Liver (tissue), 9 donors: Measurements from ENCODE around the gene DOCK6. TPM values are rescaled to one million over a fixed set of nuclear protein-coding genes. Genes with fewer than 3 reads are reported as not detected.

ENCODE experiments used
- DNase-seq: peaks from one replicate; pipeline ENCODE4 v3.0.0-alpha.2; 2017; ENCODE audit warnings: low spot score
- H3K27ac ChIP-seq, 2 donors: one replicate each; pipeline ENCODE4 v1.7.0; 2013; ENCODE audit warnings: inconsistent platforms in 2 of 2, low read length in 2 of 2, control low read depth in 1 of 2, low read depth in 1 of 2, mild to moderate bottlenecking in 1 of 2
- H3K27me3 ChIP-seq, 4 donors: one replicate each; pipeline versions ENCODE4 v1.6.1 to v1.7.0; 2013; ENCODE audit warnings: low read length in 3 of 4, inconsistent platforms in 1 of 4, mild to moderate bottlenecking in 1 of 4, moderate library complexity in 1 of 4; ENCODE audit not compliant: control insufficient read depth in 4 of 4, insufficient read depth in 4 of 4
- H3K36me3 ChIP-seq, 4 donors: one replicate each; pipeline versions ENCODE4 v1.6.1 to v1.7.0; 2013; ENCODE audit warnings: low read length in 3 of 4, mild to moderate bottlenecking in 3 of 4, low read depth in 1 of 4, moderate library complexity in 1 of 4; ENCODE audit not compliant: control insufficient read depth in 4 of 4, insufficient read depth in 3 of 4
- H3K4me1 ChIP-seq, 4 donors: one replicate each; pipeline versions ENCODE4 v1.6.1 to v1.7.0; 2013; ENCODE audit warnings: low read length in 3 of 4, mild to moderate bottlenecking in 3 of 4, moderate library complexity in 1 of 4; ENCODE audit not compliant: control insufficient read depth in 4 of 4, insufficient read depth in 4 of 4
- H3K4me3 ChIP-seq, 3 donors: one replicate each; pipeline versions ENCODE4 v1.6.1 to v1.7.0; 2013; ENCODE audit warnings: low read length in 3 of 3, control low read depth in 1 of 3, low read depth in 1 of 3, mild to moderate bottlenecking in 1 of 3
- H3K9ac ChIP-seq, 2 donors: one replicate each; pipeline ENCODE4 v1.7.0; 2013; ENCODE audit warnings: low read length in 2 of 2, mild to moderate bottlenecking in 2 of 2, moderate library complexity in 2 of 2, control low read depth in 1 of 2, low read depth in 1 of 2
- H3K9me3 ChIP-seq, 4 donors: one replicate each; pipeline versions ENCODE4 v1.6.1 to v1.7.0; 2013; ENCODE audit warnings: low read length in 3 of 4; ENCODE audit not compliant: control insufficient read depth in 4 of 4
- ATF3 ChIP-seq: IDR thresholded peaks from 2 replicates; pipeline ENCODE4 v1.6.1; 2016; ENCODE audit warnings: antibody characterized with exemption
- GABPA ChIP-seq, 2 donors: IDR thresholded peaks in 1 of 2; conservative IDR thresholded peaks in 1 of 2; 2 replicates each; pipeline ENCODE4 v1.6.1; 2016; ENCODE audit warnings: antibody characterized with exemption in 2 of 2, mild to moderate bottlenecking in 1 of 2, moderate library complexity in 1 of 2
- HNF4A ChIP-seq, 2 donors: conservative IDR thresholded peaks; 2 replicates each; pipeline ENCODE4 v1.6.1; 2016; ENCODE audit warnings: antibody characterized with exemption in 2 of 2, mild to moderate bottlenecking in 2 of 2
- NR2F2 ChIP-seq: IDR thresholded peaks from 2 replicates; pipeline ENCODE4 v1.6.1; 2016; ENCODE audit warnings: antibody characterized with exemption
- RAD21 ChIP-seq, 2 donors: IDR thresholded peaks; 2 replicates each; pipeline ENCODE4 v1.6.1; 2016; ENCODE audit warnings: antibody characterized with exemption in 2 of 2, mild to moderate bottlenecking in 2 of 2
- SP1 ChIP-seq: IDR thresholded peaks from 2 replicates; pipeline ENCODE4 v1.6.1; 2018; ENCODE audit warnings: antibody characterized with exemption, mild to moderate bottlenecking
- TAF1 ChIP-seq: conservative IDR thresholded peaks from 2 replicates; pipeline ENCODE4 v1.6.1; 2016; ENCODE audit warnings: antibody characterized with exemption, mild to moderate bottlenecking
- YY1 ChIP-seq: IDR thresholded peaks from 2 replicates; pipeline ENCODE4 v1.6.1; 2016; ENCODE audit warnings: antibody characterized with exemption, mild to moderate bottlenecking
- WGBS: extraction: QIAGEN DNeasy Blood & Tissue Kit; methylation state at CpG from one replicate; pipeline ENCODE4 v1.1.7; 2013; 5-methylcytosine and 5-hydroxymethylcytosine counted together
- polyA plus RNA-seq, 2 donors: library from polyadenylated mRNA; stranded (reverse) in 1 of 2; unstranded in 1 of 2; fragments of 200-250 nt in 1 of 2; fragments of >200 nt in 1 of 2; fragmentation: Nextera tagmentation in 1 of 2; extraction: Ambion mirVana in 1 of 2; gene quantifications; one replicate each; pipeline versions ENCODE4 v1.2.1 to v1.2.3, GENCODE V29; 2013 to 2015
- total RNA-seq, 2 donors: library from RNA; depleted of rRNA; stranded (reverse); fragments of >200 nt; gene quantifications; one replicate each; pipeline ENCODE4 v1.2.3, GENCODE V29; 2014
- TF ChIP-seq, protein P1 (sequence below): IDR thresholded peaks from 2 replicates; pipeline ENCODE4 v1.6.1; 2016; ENCODE audit warnings: antibody characterized with exemption, mild to moderate bottlenecking
- TF ChIP-seq, protein P2 (sequence below): fragments of 150-350 bp; IDR thresholded peaks from 2 replicates; pipeline ENCODE4 v1.5.1; 2017; ENCODE audit warnings: improper control_type of control experiment, low read depth, low read length; ENCODE audit not compliant: missing input control
- donor health status: healthy.
- donor health status: healthy.
- donor health status: healthy.
- donor health status: healthy.
- donor health status: healthy.

Gene DOCK6
- total and polyA plus RNA-seq, 4 donors: 4.9 to 15.8 (median 13.7) TPM

GRCh38 chr19:11290256-11290655, 27.9 kb upstream of the DOCK6 start (continued):
- TF ChIP-seq, protein P1, sequence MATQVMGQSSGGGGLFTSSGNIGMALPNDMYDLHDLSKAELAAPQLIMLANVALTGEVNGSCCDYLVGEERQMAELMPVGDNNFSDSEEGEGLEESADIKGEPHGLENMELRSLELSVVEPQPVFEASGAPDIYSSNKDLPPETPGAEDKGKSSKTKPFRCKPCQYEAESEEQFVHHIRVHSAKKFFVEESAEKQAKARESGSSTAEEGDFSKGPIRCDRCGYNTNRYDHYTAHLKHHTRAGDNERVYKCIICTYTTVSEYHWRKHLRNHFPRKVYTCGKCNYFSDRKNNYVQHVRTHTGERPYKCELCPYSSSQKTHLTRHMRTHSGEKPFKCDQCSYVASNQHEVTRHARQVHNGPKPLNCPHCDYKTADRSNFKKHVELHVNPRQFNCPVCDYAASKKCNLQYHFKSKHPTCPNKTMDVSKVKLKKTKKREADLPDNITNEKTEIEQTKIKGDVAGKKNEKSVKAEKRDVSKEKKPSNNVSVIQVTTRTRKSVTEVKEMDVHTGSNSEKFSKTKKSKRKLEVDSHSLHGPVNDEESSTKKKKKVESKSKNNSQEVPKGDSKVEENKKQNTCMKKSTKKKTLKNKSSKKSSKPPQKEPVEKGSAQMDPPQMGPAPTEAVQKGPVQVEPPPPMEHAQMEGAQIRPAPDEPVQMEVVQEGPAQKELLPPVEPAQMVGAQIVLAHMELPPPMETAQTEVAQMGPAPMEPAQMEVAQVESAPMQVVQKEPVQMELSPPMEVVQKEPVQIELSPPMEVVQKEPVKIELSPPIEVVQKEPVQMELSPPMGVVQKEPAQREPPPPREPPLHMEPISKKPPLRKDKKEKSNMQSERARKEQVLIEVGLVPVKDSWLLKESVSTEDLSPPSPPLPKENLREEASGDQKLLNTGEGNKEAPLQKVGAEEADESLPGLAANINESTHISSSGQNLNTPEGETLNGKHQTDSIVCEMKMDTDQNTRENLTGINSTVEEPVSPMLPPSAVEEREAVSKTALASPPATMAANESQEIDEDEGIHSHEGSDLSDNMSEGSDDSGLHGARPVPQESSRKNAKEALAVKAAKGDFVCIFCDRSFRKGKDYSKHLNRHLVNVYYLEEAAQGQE: no peak
- no peak for TF ChIP-seq TAF1
- TF ChIP-seq SP1: no peak
- no peak for TF ChIP-seq HNF4A (conservative IDR thresholded peaks at IDR 0.05)
- no peak for TF ChIP-seq GABPA (IDR thresholded peaks at IDR 0.05 in 1 of 2, conservative IDR thresholded peaks at IDR 0.05 in 1 of 2)

GRCh38 chr19:11288349-11288748, 26.0 kb upstream of the DOCK6 start:
- peaks cover 0 to 1% (median under 1%) of the 10 kb centered on the region in 4 donors for H3K4me1 ChIP-seq
- H3K36me3 ChIP-seq: no peaks in the 10 kb centered on the region
- no peaks in the 10 kb centered on the region for H3K9me3 ChIP-seq
- WGBS: 80% methylated on average over 7 of the region's 7 CpGs
- no peak for TF ChIP-seq HNF4A (conservative IDR thresholded peaks at IDR 0.05)
- peak; percentile 44 to 68 for TF ChIP-seq RAD21 (IDR thresholded peaks at IDR 0.05)
- TF ChIP-seq, protein P2, sequence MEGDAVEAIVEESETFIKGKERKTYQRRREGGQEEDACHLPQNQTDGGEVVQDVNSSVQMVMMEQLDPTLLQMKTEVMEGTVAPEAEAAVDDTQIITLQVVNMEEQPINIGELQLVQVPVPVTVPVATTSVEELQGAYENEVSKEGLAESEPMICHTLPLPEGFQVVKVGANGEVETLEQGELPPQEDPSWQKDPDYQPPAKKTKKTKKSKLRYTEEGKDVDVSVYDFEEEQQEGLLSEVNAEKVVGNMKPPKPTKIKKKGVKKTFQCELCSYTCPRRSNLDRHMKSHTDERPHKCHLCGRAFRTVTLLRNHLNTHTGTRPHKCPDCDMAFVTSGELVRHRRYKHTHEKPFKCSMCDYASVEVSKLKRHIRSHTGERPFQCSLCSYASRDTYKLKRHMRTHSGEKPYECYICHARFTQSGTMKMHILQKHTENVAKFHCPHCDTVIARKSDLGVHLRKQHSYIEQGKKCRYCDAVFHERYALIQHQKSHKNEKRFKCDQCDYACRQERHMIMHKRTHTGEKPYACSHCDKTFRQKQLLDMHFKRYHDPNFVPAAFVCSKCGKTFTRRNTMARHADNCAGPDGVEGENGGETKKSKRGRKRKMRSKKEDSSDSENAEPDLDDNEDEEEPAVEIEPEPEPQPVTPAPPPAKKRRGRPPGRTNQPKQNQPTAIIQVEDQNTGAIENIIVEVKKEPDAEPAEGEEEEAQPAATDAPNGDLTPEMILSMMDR: peak; percentile 44
- no peak for TF ChIP-seq YY1
- no peak for TF ChIP-seq ATF3
- H3K27me3 ChIP-seq: no peaks in the 10 kb centered on the region
- DNase-seq: no peak
- H3K27ac ChIP-seq: no peak overlapping the region
- H3K9ac ChIP-seq: no peak overlapping the region
- H3K4me3 ChIP-seq: no peak overlapping the region

DNA sequence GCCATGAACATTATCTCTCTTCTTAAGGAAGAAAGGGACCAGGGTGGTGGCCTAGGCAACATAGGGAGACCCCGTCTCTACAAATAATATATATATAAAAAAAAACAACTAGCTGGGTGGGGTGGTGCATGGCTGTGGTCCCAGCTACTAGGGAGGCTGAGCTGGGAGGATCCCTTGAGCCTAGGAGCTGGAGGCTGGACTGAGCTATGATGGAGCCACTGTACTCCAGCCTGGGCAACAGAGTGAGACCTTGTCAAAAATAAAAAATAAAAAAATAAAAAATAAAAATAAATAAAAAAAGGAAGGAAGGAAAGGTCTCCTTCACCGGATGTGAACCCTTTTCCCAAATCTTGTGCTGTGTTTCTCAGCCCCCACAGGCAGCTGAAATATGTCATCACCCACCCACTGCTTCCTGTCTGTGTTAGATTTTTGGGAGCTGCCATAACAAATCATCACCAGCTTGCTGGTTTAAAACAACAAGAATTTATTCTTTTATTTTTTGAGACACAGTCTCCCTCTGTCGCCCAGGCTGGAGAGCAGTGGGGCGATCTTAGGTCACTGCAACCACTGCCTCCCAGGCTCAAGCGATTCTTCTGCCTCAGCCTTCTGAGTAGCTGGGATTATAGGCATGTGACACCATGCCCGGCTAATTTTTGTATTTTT, 24.1 kb upstream of the DOCK6 start:
- Histone ChIP-seq H3K27ac (no peak overlapping the region), H3K4me3 (no peak overlapping the region), H3K9me3 (no peaks in the 10 kb centered on the region), H3K4me1 (no peaks in the 10 kb centered on the region), H3K36me3 (no peaks in the 10 kb centered on the region), H3K27me3 (no peaks in the 10 kb centered on the region), H3K9ac (no peak overlapping the region)
- DNase-seq: no peak
- WGBS: 69% methylated on average over 6 of the region's 6 CpGs
- TF ChIP-seq RAD21 (IDR thresholded peaks at IDR 0.05) (peak; percentile 60 to 61), NR2F2 (peak; percentile 79), GABPA (IDR thresholded peaks at IDR 0.05 in 1 of 2, conservative IDR thresholded peaks at IDR 0.05 in 1 of 2) (peak in 1 of 2 donors; percentile 28)
- TF ChIP-seq, protein P1: no peak
